Hippocampal formation (tissue), 2 donors: ENCODE results near the gene IRF5.

ENCODE experiments used
- DNase-seq, 2 donors: peaks; one replicate each; lab custom pipeline; 2025; lab: John Stamatoyannopoulos, UW

Gene IRF5

DNA sequence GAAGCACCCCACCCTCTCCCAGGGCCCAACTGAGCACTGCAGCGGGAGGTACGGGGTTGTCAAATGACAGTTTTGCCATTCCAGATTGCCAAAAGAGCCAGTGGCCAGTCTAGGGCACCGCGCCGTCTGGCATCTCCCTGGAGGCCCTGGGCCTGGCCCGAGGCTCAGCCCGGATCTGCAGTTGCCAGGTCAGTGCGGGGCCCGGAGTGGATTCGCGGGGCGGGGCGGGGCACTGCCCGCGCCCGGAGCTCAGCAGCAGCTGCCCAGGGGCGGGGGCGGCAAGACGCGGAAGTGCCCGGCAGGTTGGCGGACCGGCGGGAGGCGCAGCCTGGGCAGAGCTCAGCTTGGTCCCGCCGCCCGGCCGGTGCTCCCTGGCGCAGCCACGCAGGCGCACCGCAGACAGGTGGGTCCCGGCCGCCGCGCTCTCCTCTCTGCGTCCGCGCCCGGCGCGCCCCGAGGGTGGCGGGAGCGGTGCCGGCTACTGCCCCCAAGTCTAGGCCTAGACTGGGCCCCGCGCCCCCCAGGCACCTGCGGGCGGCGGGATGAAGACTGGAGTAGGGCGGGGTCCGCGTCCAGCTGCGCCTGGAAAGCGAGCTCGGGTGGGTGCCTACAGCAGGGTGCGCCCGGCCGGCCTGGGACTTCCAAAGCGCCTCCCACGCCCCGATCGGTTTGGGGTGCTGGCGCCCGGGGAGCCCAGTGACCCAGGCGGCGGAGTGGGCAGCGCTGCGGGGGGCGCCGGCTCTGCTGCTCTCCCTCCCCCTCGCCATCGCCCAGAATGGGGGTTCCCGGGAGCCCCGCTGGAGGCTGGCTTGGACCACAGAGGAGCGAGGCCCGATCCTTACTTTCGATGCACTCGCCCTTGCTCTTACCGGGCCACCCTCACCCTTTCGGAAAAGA is at the start of gene IRF5:
Gene IRF5 (plus strand): TSS at position 281 of the 897 bp plus-strand sequence. CDS start 4,155 bp downstream, outside the sequence.
- DNase-seq, result no peak

DNA sequence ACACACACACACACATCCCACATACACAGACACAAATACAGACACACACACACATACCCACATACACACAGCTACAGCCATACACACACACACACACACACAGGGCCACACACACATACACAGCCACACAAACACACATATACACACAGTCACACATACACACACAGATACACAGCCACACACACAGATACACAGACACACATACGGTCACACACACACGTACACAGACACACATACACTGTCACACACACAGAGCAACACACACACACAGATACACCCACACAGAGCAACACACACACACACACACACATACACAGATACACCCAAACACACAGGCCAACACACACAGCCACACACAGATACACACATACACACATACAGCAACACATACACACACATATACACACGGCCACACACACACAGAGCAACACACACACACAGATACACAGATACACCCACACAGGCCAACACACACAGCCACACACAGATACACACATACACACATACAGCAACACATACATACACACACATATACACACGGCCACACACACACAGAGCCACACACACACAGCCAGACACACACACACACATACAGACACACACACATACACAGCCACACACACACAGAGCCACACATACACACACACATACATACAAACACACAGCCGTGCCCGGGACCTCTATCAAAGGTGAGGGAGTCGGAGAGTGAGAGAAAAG is 49.5 kb upstream of the IRF5 start:
- DNase-seq, result no peak

DNA sequence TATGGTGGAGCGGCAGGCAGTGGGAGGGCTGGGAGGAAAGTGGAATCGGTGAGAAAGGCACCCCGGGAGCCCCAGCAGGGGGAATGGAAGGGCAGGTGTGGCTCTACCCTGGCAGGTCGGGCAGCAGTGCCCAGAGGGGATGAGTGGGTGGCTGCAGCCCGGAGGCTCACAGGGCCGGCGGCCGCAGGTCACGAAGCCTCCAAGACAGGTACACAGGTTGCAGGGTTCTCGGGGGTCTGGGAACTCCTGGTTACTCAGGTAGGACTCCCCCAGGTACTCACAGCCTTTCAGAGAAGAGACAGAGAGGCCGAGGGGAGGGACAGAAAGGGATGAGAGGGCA is 49.0 kb upstream of the IRF5 start:
- no peak for DNase-seq

DNA sequence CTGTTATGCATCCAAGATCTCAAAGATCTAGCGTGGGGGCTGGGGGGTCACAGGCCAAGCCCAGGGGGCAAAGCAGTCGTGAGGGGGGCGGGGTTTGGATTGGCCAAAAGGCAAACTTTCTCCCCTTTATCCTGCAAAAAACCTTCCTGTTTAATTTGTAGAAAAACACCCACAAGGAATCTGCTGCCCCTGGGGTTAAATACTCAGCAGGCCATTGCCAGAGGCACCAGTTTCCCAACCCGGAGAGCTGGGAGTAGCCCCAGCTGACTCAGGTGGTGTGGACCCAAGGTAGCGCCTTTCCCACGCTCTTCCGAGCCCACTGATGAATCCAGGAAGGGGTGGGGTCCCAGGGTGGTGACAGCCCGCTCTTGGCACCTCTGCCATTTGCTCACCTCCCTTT is 48.6 kb upstream of the IRF5 start:
- DNase-seq, result no peak

- DNase-seq, result no peak
Observed at GRCh38 chr7:128890306-128891109, 47.2 kb upstream of the IRF5 start.

DNA sequence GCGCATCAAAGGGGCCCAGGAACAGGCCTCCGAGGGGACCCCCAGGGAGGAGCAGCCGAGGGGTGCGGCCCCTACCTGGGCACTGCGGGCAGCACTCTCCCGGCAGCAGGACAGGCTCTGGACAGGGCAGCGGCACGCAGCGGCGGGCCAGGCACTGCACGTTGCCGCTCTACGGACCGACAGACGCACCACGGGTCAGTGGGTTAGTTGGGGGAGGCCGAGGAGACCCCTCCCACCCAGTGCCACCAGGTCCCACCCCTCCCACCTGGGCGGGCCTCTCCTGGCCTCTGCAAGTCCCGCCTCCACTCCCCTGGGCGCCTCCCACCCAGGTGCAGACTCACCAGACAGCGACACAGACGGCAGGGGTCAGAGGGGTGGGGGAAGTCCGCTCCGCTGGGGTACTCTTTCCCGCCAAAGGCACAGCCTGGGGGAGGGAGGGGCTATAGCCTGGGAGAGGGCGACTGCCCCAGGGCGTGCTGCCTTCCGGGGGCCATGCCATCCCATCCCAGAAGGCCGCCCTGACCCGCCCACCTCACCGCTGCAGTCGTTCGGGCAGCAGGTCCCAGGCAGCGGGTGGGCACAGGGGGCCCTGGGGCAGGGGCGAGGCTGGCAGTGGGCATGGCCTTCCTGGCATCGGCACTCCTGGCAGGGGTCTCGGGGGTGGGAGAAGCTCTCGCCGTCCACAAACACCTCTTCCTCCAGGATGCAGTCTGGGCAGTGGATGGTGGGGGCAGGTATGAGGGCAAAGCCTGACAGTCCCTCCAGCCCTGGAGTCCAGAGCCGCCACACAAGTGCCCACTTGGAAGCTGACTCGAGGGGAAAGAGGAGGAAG is 46.4 kb upstream of the IRF5 start:
- no peak for DNase-seq

DNA sequence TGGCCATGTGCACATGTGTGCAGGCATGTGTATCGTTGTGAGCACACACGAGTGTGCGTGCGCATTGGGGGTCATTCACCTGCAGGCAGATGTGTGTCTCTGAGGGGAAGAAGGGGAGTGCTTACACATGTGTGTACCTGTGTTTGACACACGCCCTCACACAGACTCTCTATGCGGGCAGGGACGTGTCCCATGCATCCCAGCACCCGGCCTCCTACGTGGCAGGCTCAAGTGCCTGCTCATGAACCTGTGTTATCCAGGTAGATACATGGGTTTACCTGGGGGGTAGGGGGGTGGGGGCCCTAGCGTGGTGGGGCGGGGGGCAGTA is 45.8 kb upstream of the IRF5 start:
- no peak for DNase-seq

- DNase-seq, result no peak
Observed at GRCh38 chr7:128892521-128893250, 45.0 kb upstream of the IRF5 start.

DNA sequence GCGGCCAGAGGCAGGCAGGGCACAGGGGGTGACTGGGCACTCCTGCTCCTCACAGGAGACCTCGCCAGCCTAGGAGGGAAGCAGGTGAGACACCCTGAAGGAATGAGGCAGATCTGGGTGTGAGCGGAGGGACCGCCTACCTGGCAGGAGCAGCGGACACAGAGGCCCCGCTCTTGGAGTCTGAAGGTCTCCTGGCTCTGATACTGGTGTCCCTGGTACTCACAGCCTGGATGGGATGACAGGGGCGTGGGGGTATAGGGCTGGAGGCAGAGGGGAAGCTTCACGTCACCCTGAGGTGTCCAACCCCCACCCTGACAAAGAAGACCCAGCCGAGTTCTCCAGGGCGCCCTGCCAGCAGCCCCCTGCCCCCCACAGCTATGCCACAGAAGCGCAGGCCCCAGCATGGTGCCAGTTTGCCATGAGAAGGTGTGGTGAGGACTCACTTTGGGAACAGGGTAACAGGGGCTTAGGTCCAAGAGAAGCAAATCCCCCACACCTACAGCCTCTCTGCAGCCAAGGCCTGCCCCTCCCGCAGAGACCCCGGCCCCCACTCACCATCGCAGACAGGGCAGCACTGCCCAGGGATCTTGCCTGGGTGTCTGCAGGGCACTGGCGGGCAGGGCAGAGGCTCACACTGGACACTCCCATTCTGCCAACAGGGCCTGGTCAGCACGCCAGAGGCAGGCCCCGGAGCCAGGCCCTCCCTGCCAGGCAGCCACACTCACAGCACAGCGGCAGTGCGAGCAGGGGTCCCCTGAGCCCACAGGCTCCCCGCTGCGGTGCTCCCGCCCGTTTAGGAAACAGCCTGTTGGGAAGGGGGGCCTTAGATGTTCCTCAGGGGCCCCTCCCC is 44.3 kb upstream of the IRF5 start:
- DNase-seq, result no peak

GRCh38 chr7:128894101-128894440 is 43.7 kb upstream of the IRF5 start:
- no peak for DNase-seq

- no peak for DNase-seq
Observed at GRCh38 chr7:128895320-128895719, 42.4 kb upstream of the IRF5 start.

GRCh38 chr7:128899392-128899791 is 38.3 kb upstream of the IRF5 start:
- no peak for DNase-seq

- no peak for DNase-seq
Observed at GRCh38 chr7:128900237-128900636, 37.5 kb upstream of the IRF5 start.

- DNase-seq, result no peak
Observed at GRCh38 chr7:128902761-128903585, 34.8 kb upstream of the IRF5 start.

- no peak for DNase-seq
Observed at GRCh38 chr7:128903621-128904361, 33.9 kb upstream of the IRF5 start.

GRCh38 chr7:128904381-128905197 is 33.1 kb upstream of the IRF5 start:
- no peak for DNase-seq

- DNase-seq, result no peak
Observed at GRCh38 chr7:128906001-128906765, 31.5 kb upstream of the IRF5 start.
